Neural progenitor cell (in vitro differentiated cells): Measurements from ENCODE around the gene BUD31. TPM values are rescaled to one million over a fixed set of nuclear protein-coding genes. Genes with fewer than 3 reads are reported as not detected.

ENCODE experiments used
- DNase-seq: peaks from one replicate; pipeline ENCODE4 v3.0.0-alpha.2; 2016; ENCODE audit warnings: low spot score
- H2AFZ ChIP-seq: fragments of 200-600 bp; sonication (generic); replicated peaks from 2 replicates; pipeline ENCODE4 v1.6.1; 2016; ENCODE audit warnings: antibody characterized with exemption
- H3F3A ChIP-seq: fragments of 200-600 bp; sonication (generic); 2 replicates; pipeline ENCODE4 v1.6.1; 2016; ENCODE audit warnings: antibody characterized with exemption, low read depth
- H3K27ac ChIP-seq: fragments of 200-600 bp; sonication (generic); 2 replicates; pipeline ENCODE4 v1.5.1; 2016; ENCODE audit warnings: mild to moderate bottlenecking
- H3K27me3 ChIP-seq: fragments of 200-600 bp; sonication (generic); 2 replicates; pipeline ENCODE4 v1.6.1; 2016; ENCODE audit warnings: mild to moderate bottlenecking, moderate library complexity
- H3K36me3 ChIP-seq: fragments of 200-600 bp; sonication (generic); 2 replicates; pipeline ENCODE4 v1.5.1; 2016
- H3K4me1 ChIP-seq: fragments of 200-600 bp; sonication (generic); 2 replicates; pipeline ENCODE4 v1.6.1; 2016; ENCODE audit warnings: mixed run types
- H3K4me2 ChIP-seq: fragments of 200-600 bp; sonication (generic); 2 replicates; pipeline ENCODE4 v1.6.1; 2016
- H3K4me3 ChIP-seq: fragments of 200-600 bp; sonication (generic); 2 replicates; pipeline ENCODE4 v1.5.1; 2016
- H3K79me2 ChIP-seq: fragments of 200-600 bp; sonication (generic); 2 replicates; pipeline ENCODE4 v1.6.1; 2016; ENCODE audit warnings: low read depth
- H3K9ac ChIP-seq: fragments of 200-600 bp; sonication (generic); 2 replicates; pipeline ENCODE4 v1.6.1; 2016
- H3K9me3 ChIP-seq: fragments of 200-600 bp; sonication (generic); 2 replicates; pipeline ENCODE4 v1.5.1; 2016; ENCODE audit warnings: low read depth
- H4K20me1 ChIP-seq: fragments of 200-600 bp; sonication (generic); 2 replicates; pipeline ENCODE4 v1.6.1; 2016; ENCODE audit warnings: low read depth
- H3K27ac Mint-ChIP-seq: 3 replicates; pipeline ENCODE4 v1.8.0; 2021; ENCODE audit warnings: mixed read lengths
- H3K27me3 Mint-ChIP-seq: 2 replicates; pipeline ENCODE4 v1.8.0; 2022; ENCODE audit warnings: low read depth, mild to moderate bottlenecking, inconsistent platforms, moderate library complexity, mixed read lengths; ENCODE audit not compliant: insufficient read depth
- H3K36me3 Mint-ChIP-seq: 3 replicates; pipeline ENCODE4 v1.8.0; 2021; ENCODE audit warnings: mixed read lengths
- H3K4me1 Mint-ChIP-seq: 3 replicates; pipeline ENCODE4 v1.8.0; 2021; ENCODE audit warnings: mixed read lengths
- H3K4me3 Mint-ChIP-seq: 3 replicates; pipeline ENCODE4 v1.8.0; 2021; ENCODE audit warnings: mild to moderate bottlenecking, moderate library complexity, mixed read lengths
- H3K9me3 Mint-ChIP-seq: 3 replicates; pipeline ENCODE4 v1.8.0; 2020; ENCODE audit warnings: mixed read lengths
- CTCF ChIP-seq: fragments of 200-600 bp; sonication (generic); IDR thresholded peaks from 2 replicates; pipeline ENCODE4 v1.5.1; 2017; ENCODE audit warnings: antibody characterized with exemption, mild to moderate bottlenecking
- EZH2 ChIP-seq: fragments of 200-600 bp; sonication (generic); IDR thresholded peaks from 2 replicates; pipeline ENCODE4 v1.6.1; 2017; ENCODE audit warnings: antibody characterized with exemption, mild to moderate bottlenecking, moderate library complexity
- EZH2phosphoT487 ChIP-seq: fragments of 200-600 bp; sonication (generic); IDR thresholded peaks from 2 replicates; pipeline ENCODE4 v1.6.1; 2017; ENCODE audit warnings: antibody characterized with exemption
- total RNA-seq: library from RNA; depleted of rRNA; stranded (reverse); fragments of >200 nt; gene quantifications from 2 replicates; pipeline ENCODE4 v1.2.3, GENCODE V29; 2015; ENCODE audit warnings: low replicate concordance

BUD31 gene
- total RNA-seq, 1 donor from 2014 or later: 98.2 TPM

- peaks cover 19% of the 10 kb centered on the region for H4K20me1 ChIP-seq
- H3K9me3 ChIP-seq: no peaks in the 10 kb centered on the region
- DNase-seq: no peak
- TF ChIP-seq EZH2phosphoT487 (no peak), CTCF (no peak), EZH2 (no peak)
- no peak overlapping the region for H3K9ac ChIP-seq
- peaks cover 48% of the 10 kb centered on the region for H3F3A ChIP-seq
- peaks cover 5% of the 10 kb centered on the region for H3K36me3 Mint-ChIP-seq
- H2AFZ ChIP-seq: no peak overlapping the region
- peaks cover 8% of the 10 kb centered on the region for H3K4me1 ChIP-seq
- no peak overlapping the region for H3K4me2 ChIP-seq
- peak overlapping the region; percentile 24 for H3K4me3 Mint-ChIP-seq
- H3K36me3 ChIP-seq: no peaks in the 10 kb centered on the region
- no peaks in the 10 kb centered on the region for H3K79me2 ChIP-seq
- peaks cover 10% of the 10 kb centered on the region for H3K4me1 Mint-ChIP-seq
- H3K4me3 ChIP-seq: no peak overlapping the region
- H3K9me3 Mint-ChIP-seq: no peaks in the 10 kb centered on the region
- H3K27ac ChIP-seq: no peak overlapping the region
- no peaks in the 10 kb centered on the region for H3K27me3 ChIP-seq
- H3K27me3 Mint-ChIP-seq: peaks cover 6% of the 10 kb centered on the region
- H3K27ac Mint-ChIP-seq: no peak overlapping the region
Measured at GRCh38 chr7:99390941-99391602, 17.7 kb upstream of the BUD31 start.

- Mint-ChIP-seq H3K4me1 (peaks cover 10% of the 10 kb centered on the region), H3K27me3 (peaks cover 6% of the 10 kb centered on the region), H3K27ac (no peak overlapping the region), H3K4me3 (peak overlapping the region; percentile 67), H3K36me3 (peaks cover 5% of the 10 kb centered on the region), H3K9me3 (no peaks in the 10 kb centered on the region)
- Histone ChIP-seq H3K79me2 (no peaks in the 10 kb centered on the region), H2AFZ (no peak overlapping the region), H3K36me3 (no peaks in the 10 kb centered on the region), H3K4me3 (peak overlapping the region; percentile 62), H3K27ac (no peak overlapping the region), H3F3A (peaks cover 51% of the 10 kb centered on the region), H3K9ac (no peak overlapping the region), H3K9me3 (no peaks in the 10 kb centered on the region), H3K27me3 (no peaks in the 10 kb centered on the region), H3K4me2 (peak overlapping the region; percentile 77), H4K20me1 (peaks cover 19% of the 10 kb centered on the region), H3K4me1 (peaks cover 8% of the 10 kb centered on the region)
- DNase-seq: no peak
- TF ChIP-seq EZH2: no peak
Measured at GRCh38 chr7:99392046-99392445, 16.7 kb upstream of the BUD31 start.

GRCh38 chr7:99392659-99393354 is 16.0 kb upstream of the BUD31 start:
- Mint-ChIP-seq H3K9me3 (no peaks in the 10 kb centered on the region), H3K27me3 (peaks cover 6% of the 10 kb centered on the region), H3K4me1 (peaks cover 10% of the 10 kb centered on the region), H3K36me3 (peaks cover 6% of the 10 kb centered on the region), H3K4me3 (peak overlapping the region; percentile 93), H3K27ac (peak overlapping the region; percentile 74)
- H3K4me2 ChIP-seq: peak overlapping the region; percentile 77
- H3K27me3 ChIP-seq: no peaks in the 10 kb centered on the region
- no peaks in the 10 kb centered on the region for H3K36me3 ChIP-seq
- peak overlapping the region; percentile 62 for H3K4me3 ChIP-seq
- H3K9me3 ChIP-seq: no peaks in the 10 kb centered on the region
- peaks cover 8% of the 10 kb centered on the region for H3K4me1 ChIP-seq
- peaks cover 53% of the 10 kb centered on the region for H3F3A ChIP-seq
- H3K9ac ChIP-seq: no peak overlapping the region
- peaks cover 22% of the 10 kb centered on the region for H4K20me1 ChIP-seq
- DNase-seq: peak; percentile 90
- H3K79me2 ChIP-seq: no peaks in the 10 kb centered on the region
- H2AFZ ChIP-seq: peak overlapping the region; percentile 53
- no peak overlapping the region for H3K27ac ChIP-seq
- TF ChIP-seq CTCF (no peak), EZH2 (no peak), EZH2phosphoT487 (no peak)
